ENCODE data around the gene KLF3. TPM values are rescaled to one million over a fixed set of nuclear protein-coding genes. Genes with fewer than 3 reads are reported as not detected.

Gene KLF3
- total RNA-seq, 1 experiment from 2014 or later: 14.4 TPM

- Histone ChIP-seq H3K27ac (ENCODE audit: low read length) (no peak overlapping the region), H3K9me3 (ENCODE audit: control insufficient read depth, insufficient read depth, low read depth, low read length) (no peaks in the 10 kb centered on the region), H3K4me1 (ENCODE audit: control insufficient read depth, insufficient read depth, low read length) (no peaks in the 10 kb centered on the region), H3K36me3 (ENCODE audit: control insufficient read depth, insufficient read depth, low read length) (no peaks in the 10 kb centered on the region), H3K4me3 (ENCODE audit: low read depth in 2 of 2, low read length in 2 of 2) (no peak overlapping the region), H3K27me3 (ENCODE audit: control insufficient read depth, insufficient read depth, low read length) (no peaks in the 10 kb centered on the region)
- DNase-seq (ENCODE audit: low read depth, low spot score) (no peak), ATAC-seq (no peak)
- in situ Hi-C loops (cut with HindIII; ENCODE audit: low pct_unique_long_range_greater_than_20kb, low sequenced_read_pairs): no loop called here
- BruUV-seq (replicated peaks): no TSS peak
- intact Hi-C loops (cut with micrococcal nuclease; ENCODE audit: unreplicated experiment): no loop called here
- TF ChIP-seq TCF7L2 (IDR thresholded peaks at IDR 0.05; ENCODE audit: low read depth, low read length) (no peak), CTCF (IDR thresholded peaks at IDR 0.05) (no peak), POLR2AphosphoS5 (IDR thresholded peaks at IDR 0.05; ENCODE audit: low read depth, low read length) (no peak), REST (IDR thresholded peaks at IDR 0.05; ENCODE audit: insufficient read depth in 1 of 2, low read depth in 2 of 2, low read length in 1 of 2) (no peak), SIN3A (IDR thresholded peaks at IDR 0.05; ENCODE audit: borderline replicate concordance, insufficient read depth, low read depth, low read length) (no peak)
- ChIA-PET CTCF (no interaction called here), POLR2A (no interaction called here)
Observed at GRCh38 chr4:38639242-38639641, 24.8 kb upstream of the KLF3 start.

- no TSS peak for BruUV-seq (replicated peaks)
- ChIA-PET CTCF (no interaction called here), POLR2A (no interaction called here)
- intact Hi-C loops (cut with micrococcal nuclease; ENCODE audit: unreplicated experiment) (no loop called here), in situ Hi-C loops (cut with HindIII; ENCODE audit: low pct_unique_long_range_greater_than_20kb, low sequenced_read_pairs) (no loop called here)
- Histone ChIP-seq H3K36me3 (ENCODE audit: control insufficient read depth, insufficient read depth, low read length) (no peaks in the 10 kb centered on the region), H3K27ac (ENCODE audit: low read length) (no peak overlapping the region), H3K27me3 (ENCODE audit: control insufficient read depth, insufficient read depth, low read length) (no peaks in the 10 kb centered on the region), H3K4me1 (ENCODE audit: control insufficient read depth, insufficient read depth, low read length) (no peaks in the 10 kb centered on the region), H3K9me3 (ENCODE audit: control insufficient read depth, insufficient read depth, low read depth, low read length) (no peaks in the 10 kb centered on the region), H3K4me3 (ENCODE audit: low read depth in 2 of 2, low read length in 2 of 2) (no peak overlapping the region)
- TF ChIP-seq TCF7L2 (IDR thresholded peaks at IDR 0.05; ENCODE audit: low read depth, low read length) (no peak), SIN3A (IDR thresholded peaks at IDR 0.05; ENCODE audit: borderline replicate concordance, insufficient read depth, low read depth, low read length) (no peak), POLR2AphosphoS5 (IDR thresholded peaks at IDR 0.05; ENCODE audit: low read depth, low read length) (no peak), REST (IDR thresholded peaks at IDR 0.05; ENCODE audit: insufficient read depth in 1 of 2, low read depth in 2 of 2, low read length in 1 of 2) (no peak), CTCF (IDR thresholded peaks at IDR 0.05) (no peak)
- no peak for DNase-seq (ENCODE audit: low read depth, low spot score)
- no peak for ATAC-seq
Observed at GRCh38 chr4:38641811-38642210, 22.2 kb upstream of the KLF3 start.
